GM18511 (cell line): Measurements from ENCODE around the gene SETBP1.

Experiments
- ATAC-seq: cut with Tn5 transposase; IDR thresholded peaks from one replicate; pipeline ENCODE4 v1.9.1; 2021; ENCODE audit warnings: mild to moderate bottlenecking, moderate library complexity; ENCODE audit not compliant: unreplicated experiment

SETBP1 gene

DNA sequence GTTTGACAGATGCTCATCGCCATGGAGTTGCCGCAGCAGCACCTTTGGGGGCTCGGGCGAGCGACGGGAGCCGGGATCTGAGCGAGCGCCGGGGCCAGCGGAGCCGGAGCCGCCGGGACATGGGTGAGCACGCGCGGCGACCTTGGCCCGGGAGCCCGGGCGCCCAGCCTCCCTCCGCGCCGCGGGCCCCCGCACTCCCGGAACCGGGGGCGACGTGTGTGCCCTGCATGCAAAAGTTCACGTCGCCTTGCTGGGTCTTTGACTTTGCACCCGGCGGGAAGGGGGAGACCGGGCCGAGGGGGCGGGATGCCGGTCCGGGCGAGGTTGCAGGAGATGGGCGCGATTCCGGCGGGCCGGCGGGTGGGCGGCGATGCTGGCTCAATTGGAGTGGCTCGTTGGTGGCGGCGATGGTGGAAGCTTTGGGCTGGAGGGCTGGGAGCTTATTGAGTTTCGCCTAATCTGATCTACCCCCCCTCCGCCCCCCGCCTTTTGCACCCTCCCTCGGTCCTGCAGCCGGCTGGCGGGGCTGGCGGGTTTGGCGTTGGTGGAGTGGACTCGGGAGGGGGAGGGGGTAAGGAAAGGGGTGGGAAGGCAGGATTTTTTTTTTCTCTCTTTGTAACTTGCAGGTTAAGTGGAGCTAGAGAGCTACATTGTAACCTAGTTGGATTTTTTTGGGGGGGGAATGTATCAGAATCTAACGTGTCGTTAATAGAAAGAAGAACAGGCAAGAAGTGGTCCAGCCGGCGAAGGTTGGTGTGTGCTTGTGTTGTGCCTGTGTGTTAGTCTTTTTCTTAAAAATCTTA lies at the start of gene SETBP1:
Gene SETBP1 (plus strand): TSS at position 616 of the 803 bp plus-strand sequence. CDS start 20,459 bp downstream, outside the sequence.
- peak; percentile 21 for ATAC-seq

DNA sequence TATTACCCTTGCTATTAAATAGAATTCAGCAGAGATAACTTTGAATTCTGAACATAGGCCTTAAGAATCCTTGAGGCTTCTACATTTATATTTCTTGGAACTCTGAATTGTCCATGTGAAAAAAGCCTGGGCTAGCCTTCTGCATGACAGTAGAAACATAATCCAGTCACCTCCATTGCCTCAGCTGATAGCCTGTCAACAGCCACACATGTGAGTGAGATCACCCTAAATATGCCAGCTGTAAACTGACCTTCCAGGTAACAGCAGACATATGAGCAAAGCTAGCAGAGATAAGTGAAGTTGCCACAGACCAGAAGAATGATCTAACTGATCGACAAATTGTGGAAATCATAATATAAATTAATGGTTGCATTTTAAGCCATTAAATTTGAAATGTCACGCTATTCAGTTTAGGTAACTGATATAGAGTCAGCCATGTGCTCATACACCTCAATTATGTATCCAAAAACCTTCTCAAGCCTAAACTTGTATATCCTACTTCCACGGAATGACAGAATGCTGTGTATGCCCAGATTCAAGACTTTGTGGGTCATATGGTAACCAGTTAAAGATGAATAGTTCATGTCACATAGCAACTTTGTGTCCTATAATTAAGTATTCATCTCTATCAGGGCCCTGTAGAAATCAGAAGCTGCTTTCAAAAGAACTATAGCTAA lies 48.1 kb upstream of the SETBP1 start:
- ATAC-seq, result no peak

DNA sequence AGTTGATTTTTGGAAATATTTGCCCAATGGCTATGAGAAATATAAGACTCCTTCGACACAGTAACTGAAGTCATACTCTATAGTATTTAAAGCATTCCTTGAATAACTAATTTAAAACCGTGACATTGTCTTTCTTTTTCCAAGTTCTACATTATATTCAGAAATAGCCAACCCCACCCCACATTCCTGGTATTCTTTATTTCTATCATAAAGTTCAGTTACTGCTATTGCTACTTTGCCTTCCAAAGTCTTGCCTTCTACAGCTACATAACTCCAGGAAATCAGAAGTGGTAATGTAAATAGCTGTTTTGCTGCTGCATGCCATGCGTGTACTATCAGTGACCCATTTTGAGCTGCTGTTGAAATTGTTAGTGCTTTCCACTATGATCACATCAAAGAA lies 45.1 kb upstream of the SETBP1 start:
- no peak for ATAC-seq

DNA sequence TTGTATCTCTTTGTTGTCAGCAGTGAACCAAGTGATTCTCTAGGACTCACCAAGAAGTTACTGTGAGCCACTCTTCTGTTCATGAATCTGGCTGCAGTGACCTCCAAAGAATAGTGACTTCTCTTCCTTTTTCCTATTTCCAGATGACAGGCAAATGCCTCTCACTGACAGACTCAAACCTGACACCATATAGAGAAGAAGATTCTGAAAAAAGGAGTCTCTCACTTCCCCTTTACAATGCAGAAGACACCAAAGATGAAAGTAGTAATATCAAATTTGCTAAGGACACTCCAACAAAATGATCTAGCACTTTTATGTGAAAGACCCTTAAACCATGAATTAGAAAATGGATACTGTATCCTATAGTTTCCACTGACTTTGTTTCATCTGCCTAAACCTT lies 44.4 kb upstream of the SETBP1 start:
- peak; percentile 80 for ATAC-seq

DNA sequence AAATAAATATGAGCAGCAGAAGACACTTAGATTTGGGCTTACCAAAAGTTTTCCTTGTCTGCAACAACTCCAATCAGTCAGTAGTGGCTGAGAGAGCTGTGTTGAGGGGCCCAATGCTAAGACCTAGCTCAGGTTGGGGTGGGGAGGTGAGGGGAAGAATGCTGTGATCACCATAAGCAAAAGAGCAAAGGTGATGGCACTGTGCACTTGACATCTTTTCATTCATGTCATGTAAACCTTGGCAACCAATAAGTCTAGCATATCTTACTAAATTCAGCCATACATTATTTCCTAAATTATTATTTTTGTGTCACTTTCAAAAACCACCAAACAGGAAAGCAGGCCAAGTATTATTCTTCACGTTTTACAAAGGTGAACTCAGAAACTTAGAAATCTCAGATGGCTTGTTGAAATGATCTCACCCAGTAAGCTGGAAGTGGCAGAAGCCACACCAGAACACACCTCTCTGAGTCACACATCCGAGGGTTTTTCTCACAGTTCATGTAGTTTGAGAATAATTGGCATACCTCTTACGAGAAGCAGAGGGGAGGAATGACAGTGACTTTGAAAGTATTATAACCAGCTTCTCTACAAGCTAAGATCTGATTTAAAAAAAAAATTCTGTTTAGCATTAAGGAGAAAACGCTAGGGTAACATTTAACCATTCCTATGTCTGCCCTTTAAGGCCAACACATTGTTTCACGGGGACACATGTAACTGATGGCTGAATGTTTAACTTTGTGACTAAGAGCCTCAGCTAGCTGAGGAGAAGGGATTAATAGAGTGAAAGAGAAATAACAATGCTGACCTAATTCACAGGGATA lies 43.3 kb upstream of the SETBP1 start:
- ATAC-seq, result peak; percentile 63

DNA sequence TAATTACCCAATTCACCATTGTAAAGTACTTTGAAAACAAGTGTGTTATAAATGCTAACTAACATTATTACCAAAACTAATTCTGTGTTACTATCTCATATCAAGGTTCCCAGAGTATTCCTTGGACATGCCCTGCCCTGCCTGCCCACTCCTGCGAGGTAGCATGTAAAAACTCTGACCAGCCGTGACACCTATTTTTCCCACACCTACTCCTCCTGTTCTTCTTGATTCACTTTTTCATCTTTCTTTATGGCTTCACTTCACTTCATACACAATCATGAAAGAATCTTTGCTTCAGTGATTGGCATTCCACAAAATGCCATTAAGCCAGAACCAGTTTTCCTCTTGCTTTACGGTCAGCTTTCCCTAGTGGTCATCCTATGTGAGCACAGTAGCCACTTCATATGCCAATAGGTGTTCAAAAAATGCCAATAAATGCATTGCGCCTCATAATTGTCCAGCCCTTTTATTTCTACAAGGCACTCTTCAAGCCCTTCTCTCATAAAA lies 42.6 kb upstream of the SETBP1 start:
- ATAC-seq, result no peak

DNA sequence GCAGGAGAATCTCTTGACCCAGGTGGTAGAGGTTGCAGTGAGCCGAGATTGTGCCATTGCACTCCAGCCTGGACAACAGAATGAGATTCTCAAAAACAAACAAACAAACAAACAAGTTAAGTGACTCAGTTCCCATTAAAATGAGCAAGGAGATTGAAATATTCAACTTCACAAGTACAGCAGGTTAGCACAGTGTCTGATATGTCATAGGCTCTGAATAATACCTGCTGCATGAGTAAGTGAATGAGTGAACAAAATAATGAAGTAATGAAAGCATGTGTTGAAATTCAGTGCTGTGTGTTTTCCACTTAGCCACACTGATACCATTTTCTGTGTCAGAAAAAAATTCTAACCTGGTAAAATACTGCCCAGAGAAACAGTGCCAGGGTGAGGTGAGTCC lies 41.9 kb upstream of the SETBP1 start:
- no peak for ATAC-seq

DNA sequence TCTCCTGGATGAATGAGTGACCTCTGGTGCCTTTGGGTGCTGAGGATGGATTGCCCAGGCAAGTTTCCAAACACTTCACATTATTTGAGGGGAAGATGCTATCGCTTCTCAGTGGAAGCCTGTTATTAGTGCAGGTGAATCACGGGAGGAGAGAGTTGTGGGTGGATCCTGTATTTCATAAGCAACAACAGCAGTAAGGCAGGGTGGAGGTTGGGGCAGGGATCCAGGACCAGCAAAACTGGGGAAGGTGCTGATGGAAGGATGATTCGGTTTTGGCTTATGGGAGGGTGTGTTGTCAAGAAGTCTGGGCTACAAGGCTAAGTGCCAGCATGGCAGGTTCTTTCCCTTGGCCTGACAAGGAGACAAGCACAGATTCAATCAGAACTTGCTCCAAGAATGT lies 37.7 kb upstream of the SETBP1 start:
- ATAC-seq, result no peak

DNA sequence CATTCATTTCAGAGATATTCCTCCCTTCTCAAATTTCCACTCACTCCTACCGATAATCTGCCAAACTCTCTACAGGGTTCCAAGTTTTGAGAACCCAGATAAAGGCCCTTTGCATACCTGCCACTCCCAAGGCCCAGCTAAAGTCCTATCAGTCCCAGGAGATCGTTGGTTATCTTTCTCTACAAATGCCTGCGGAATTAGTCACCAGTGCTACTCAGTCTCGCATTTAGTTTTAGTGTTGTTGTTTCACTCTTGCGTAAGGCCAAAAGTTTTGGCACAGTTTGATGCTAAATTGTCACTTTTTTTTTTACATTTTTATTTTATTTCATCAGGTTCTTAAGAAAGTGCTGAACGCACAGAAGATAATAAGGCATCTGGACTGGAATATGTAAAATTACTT lies 29.2 kb upstream of the SETBP1 start:
- no peak for ATAC-seq

DNA sequence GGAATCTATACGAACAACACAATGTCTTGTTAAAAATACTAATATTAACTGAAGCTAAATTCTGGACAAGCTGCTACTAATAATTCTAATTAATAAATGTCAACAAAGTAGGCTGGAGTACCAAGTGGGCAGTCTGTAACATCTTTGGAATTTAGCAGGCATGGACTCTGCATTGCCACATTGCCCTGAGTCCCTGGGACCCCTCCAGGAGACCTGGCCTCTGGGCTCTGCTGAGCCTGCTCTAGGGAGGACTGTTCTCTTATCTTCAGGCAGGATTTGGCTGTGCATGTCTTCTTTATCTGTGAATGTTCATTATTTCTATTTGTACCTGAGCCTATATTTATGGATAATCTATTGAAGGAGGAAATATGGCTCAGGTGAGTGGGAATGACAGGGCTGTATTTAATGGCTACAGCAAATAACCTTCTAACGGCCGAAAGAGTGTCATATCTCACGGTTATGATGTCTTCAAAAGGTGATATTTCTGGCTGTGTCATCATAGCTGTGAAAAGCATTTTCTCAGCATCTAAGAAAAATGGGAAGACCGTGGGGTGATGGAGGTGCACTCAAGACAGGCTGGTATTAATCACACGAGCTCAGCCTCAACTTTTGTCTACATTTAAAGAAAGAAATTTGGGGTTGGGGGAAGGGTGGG lies 28.6 kb upstream of the SETBP1 start:
- no peak for ATAC-seq

DNA sequence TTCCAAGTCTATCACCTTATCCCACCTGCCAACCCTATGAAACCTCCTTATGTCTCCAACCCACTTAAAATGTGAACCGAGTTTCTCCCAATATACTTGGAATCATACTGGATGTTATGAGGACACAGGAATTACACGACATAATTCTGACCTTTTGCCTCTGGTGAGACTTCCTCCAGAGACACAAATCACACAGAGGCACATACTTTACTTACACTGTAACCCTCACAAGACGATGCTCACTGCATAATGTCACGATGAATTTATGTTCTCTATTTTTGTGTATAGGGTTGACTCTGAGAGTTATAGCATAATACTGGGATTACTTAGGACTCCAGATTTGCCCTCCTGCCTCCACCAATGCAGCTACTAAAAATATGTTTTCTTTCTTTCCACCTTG lies 28.0 kb upstream of the SETBP1 start:
- ATAC-seq, result no peak

DNA sequence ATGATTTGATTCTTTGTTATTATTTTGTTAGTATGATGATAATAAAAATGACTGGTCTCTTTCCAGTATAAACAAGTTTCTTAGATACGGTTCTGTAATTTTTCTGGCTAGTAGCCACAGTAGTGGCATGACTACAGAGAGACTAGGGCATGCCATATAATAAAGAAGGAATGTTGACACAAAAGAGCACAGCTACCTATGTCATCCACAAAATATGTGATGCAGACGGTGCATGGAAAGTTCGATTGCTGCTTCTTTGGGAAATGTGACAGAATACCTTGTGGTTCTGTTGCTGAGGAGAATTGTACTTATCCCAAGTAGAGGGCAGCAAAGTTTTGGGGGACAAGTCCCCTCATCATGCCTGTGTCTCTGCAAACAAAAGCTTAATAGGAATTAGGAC lies 26.1 kb upstream of the SETBP1 start:
- no peak for ATAC-seq

DNA sequence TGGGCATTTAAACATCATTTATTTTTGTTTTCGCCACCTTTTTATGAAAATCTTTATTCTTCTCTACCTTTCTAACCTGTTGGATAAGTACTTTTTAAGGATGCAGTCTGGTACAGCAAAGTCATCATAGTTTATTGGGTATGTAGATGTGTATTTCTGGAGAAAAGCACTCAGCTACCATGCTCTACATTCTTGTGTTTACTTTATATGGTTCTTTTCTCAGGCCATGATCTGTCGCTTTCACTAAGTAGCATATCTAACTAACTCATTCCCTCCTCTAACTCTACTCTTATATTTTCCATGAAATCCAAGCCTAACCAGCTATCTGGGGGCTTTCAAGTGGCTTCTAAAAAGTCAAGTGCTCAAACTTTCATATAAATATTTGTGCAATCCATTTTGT lies 25.3 kb upstream of the SETBP1 start:
- no peak for ATAC-seq

DNA sequence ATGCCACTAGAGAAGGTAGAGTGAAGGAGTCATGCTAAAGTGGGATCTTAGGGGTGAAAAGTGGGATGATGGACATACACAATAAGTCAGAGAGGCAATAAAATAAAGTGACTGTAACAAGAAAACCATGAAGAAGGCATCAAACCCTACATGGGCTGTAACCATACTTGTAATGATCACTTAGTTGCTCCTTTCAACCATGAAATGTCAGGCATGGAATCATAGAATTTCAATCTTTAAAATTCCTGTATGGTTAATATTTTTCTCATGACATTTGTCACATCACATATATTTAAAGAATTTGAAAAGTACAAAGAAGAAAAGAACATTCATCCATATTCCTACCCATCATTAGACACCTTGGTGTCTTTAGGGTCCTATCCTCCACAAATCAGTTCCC lies 20.9 kb upstream of the SETBP1 start:
- no peak for ATAC-seq

DNA sequence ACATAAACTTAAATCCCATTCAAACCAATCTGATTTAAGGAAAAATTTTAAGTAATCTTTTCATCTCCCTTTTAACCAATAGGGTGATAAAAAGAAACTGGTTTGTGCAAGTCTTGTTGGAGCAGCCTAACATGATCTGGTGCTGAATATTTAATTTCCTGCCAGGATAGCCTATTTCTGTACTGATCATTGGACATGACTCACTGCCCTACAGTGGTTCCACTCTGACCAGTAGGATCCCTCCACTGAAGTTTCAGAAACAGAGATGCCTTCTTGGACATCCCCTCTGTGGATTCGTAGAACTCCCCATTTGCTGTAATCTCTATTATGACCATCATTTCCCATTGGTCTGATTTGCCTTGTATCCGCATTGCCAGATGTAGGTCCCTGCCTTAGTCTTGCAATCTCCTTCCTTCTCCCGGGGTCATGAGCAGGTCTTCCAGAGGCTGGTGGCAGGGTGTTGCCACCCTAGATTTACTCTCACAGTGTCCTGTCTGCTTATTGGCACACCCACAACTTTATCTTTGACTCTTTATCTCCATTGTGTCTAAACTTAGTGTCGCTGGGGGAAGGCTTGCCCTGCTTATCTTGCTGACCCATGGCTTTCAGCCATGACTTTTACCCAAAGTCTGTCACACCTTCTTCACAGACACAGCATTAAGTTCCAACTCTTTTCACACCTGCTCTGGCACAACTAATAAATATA lies 12.3 kb upstream of the SETBP1 start:
- no peak for ATAC-seq

DNA sequence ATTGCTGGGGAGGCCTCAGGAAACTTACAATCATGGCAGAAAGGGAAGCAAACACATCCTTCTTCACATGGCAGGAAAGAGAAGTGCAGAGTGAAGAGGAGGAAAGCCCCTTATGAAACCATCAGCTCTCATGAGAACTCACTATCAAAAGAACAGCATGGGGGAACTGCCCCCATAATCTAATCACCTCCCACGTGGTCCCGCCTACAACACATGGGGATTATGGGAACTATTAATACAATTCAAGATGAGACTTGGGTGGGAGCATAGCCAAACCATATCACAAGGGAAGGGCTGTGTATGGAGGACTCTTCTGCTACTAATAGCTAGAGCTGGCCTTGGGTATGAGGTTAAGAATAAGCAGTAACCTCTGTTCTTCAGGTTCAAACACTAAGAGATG lies 8.8 kb upstream of the SETBP1 start:
- ATAC-seq, result no peak

DNA sequence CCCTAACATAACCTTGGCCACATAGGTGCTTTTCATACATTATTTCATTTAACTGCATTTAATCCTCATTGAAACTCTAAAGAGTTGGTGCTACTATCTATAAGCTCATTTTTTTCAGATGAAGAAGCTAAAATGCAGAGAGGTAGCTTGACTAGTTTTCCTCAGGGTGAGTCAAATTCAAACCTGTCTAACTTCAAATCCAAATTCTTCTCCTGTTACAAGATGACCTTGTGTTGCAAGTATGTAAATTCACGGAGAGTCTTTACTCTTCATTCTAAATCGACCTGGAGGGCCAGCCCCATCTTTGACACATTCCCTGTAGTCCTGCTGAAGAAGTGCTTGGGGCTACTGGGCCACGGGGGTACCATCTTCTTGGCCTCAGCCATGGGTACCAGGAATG lies 8.2 kb upstream of the SETBP1 start:
- no peak for ATAC-seq

DNA sequence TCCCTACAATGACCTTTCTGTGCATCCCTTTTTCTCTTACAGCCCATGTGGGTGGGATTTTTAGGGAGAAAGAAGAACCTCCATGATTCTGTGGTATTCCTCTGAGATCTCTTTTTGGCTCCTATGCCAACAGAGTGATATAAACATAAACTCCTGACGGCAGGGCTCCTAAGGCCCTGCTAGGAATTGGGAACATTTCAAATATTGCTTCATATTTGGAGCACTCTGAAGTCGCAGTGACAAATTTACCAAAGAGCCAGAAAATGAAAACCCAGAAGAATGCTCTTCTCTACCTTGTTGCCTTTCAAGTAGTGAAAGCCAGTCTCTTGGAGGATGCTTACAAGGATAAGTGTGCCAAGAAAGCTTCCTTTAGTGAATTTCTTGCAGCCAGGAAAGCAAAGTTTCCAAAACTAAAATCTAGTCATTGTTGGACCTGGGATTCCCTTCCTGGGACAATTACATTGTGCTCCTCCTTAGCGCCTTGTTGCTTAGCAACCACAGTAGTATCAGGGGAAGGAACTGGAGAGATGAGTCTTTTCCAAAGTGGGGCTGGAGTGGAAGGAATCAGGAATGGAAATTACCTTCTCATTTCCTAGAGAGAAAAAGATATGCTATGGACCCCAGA lies 7.3 kb upstream of the SETBP1 start:
- no peak for ATAC-seq

DNA sequence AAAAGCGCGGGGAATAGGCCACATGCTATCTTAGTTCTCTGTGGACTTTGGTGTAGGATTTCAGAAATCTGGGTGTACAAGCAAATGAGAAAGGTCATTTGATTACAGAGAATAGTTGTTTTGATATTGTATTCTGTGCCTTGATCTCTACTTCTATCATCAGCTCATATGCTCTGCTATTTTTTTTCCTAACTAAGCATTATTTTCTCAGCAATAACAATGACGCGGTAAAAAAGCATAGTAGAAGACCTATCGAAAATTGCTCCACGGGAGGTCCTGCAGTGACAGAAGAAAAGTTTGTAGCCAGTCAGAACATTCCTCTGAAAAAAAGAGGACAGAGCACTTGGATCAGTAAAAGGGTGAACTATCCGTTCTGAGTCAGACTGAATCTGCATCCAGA lies 2.8 kb upstream of the SETBP1 start:
- no peak for ATAC-seq

DNA sequence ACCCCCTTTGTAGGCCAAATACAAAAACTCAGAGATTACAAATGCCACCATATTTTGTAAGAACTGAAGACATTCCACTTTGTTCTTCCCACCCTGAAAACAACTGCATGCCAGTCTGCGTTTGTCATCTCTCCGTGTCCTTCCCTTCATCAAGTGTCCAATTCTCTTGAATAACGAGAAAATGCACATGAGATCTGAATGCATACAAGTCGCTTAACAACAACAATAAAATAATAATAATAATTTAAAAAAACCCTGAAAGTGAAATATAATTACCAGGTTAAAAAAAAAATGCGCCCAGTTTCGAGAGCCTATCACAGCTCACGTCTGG lies 2.0 kb upstream of the SETBP1 start:
- no peak for ATAC-seq
